Esophagus muscularis mucosa (tissue), 4 donors: ENCODE measurements around the gene SRPRA.

ENCODE experiments used
- EP300 ChIP-seq: sonication (generic); formaldehyde crosslinking; IDR thresholded peaks from one replicate; pipeline ENCODE4 v1.6.1; 2017; ENCODE audit warnings: antibody characterized with exemption
- POLR2A ChIP-seq: fragments of 450-650 bp; IDR thresholded peaks from one replicate; pipeline ENCODE4 v1.6.1; 2017; ENCODE audit warnings: antibody characterized with exemption, moderate library complexity, mild to moderate bottlenecking, low read depth
- POLR2AphosphoS5 ChIP-seq, 2 donors: sonication (generic); formaldehyde crosslinking; IDR thresholded peaks; one replicate each; pipeline ENCODE4 v1.6.1; 2017; ENCODE audit warnings: antibody characterized with exemption in 2 of 2
- TF ChIP-seq, protein P1 (sequence below), 3 experiments: fragments of 200-600 bp in 2 of 3; fragments of 450-650 bp in 1 of 3; sonication (generic) in 2 of 3; IDR thresholded peaks; one replicate each; pipeline ENCODE4 v1.5.1; 2017 to 2019; ENCODE audit warnings: antibody characterized with exemption in 3 of 3, mild to moderate bottlenecking in 2 of 3, moderate library complexity in 1 of 3

DNA sequence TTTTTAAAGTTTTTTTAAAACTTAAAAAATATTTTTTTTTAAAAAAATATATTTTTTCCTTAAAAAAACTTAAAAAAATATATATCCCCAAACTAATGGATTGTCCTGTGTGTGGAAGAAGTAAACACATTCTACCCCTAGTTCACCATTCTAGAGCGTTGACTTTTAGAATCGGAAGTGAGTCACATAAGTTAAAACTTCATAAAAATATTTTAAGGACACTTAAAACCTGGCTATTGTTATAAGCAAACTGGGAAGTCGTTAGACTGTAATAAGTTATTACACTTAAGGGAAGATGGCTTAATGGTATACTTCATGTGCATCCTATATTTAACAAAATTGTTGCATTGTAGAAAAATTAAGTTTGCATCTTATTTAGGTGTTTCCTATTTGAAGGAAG lies 36.0 kb downstream of the SRPRA start:
- TF ChIP-seq, protein P1, sequence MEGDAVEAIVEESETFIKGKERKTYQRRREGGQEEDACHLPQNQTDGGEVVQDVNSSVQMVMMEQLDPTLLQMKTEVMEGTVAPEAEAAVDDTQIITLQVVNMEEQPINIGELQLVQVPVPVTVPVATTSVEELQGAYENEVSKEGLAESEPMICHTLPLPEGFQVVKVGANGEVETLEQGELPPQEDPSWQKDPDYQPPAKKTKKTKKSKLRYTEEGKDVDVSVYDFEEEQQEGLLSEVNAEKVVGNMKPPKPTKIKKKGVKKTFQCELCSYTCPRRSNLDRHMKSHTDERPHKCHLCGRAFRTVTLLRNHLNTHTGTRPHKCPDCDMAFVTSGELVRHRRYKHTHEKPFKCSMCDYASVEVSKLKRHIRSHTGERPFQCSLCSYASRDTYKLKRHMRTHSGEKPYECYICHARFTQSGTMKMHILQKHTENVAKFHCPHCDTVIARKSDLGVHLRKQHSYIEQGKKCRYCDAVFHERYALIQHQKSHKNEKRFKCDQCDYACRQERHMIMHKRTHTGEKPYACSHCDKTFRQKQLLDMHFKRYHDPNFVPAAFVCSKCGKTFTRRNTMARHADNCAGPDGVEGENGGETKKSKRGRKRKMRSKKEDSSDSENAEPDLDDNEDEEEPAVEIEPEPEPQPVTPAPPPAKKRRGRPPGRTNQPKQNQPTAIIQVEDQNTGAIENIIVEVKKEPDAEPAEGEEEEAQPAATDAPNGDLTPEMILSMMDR (IDR thresholded peaks at IDR 0.05): no peak
- TF ChIP-seq POLR2A (no peak), POLR2AphosphoS5 (IDR thresholded peaks at IDR 0.05) (no peak), EP300 (no peak)
